ENCODE results near the gene TNFAIP2.

Gene TNFAIP2

GRCh38 chr14:103136388-103137271 is 13.4 kb downstream of the TNFAIP2 start:
- DNase-seq (ENCODE audit: low spot score): no peak
- H3K4me3 ChIP-seq: no peak overlapping the region
- TF ChIP-seq CTCF (IDR thresholded peaks at IDR 0.05): no peak
- no peak overlapping the region for H3K27ac ChIP-seq

- no peak overlapping the region for H3K27ac ChIP-seq
- TF ChIP-seq CTCF (IDR thresholded peaks at IDR 0.05): no peak
Measured at GRCh38 chr14:103137689-103138300, 14.5 kb downstream of the TNFAIP2 start.

GRCh38 chr14:103138301-103139131 is 15.3 kb downstream of the TNFAIP2 start:
- no peak for DNase-seq (ENCODE audit: low spot score)
- peak overlapping the region in 1 of 2 donors; percentile 20 for H3K27ac ChIP-seq
- TF ChIP-seq CTCF (IDR thresholded peaks at IDR 0.05): no peak
- H3K4me3 ChIP-seq: peak overlapping the region; percentile 49

More at GRCh38 chr14:103137689-103138300, 14.5 kb downstream of the TNFAIP2 start:
- H3K4me3 ChIP-seq: no peak overlapping the region
- DNase-seq (ENCODE audit: low spot score): no peak

GRCh38 chr14:103139132-103140025 is 16.1 kb downstream of the TNFAIP2 start:
- no peak for TF ChIP-seq CTCF (IDR thresholded peaks at IDR 0.05)
- no peak for DNase-seq (ENCODE audit: low spot score)
- H3K27ac ChIP-seq: no peak overlapping the region
- peak overlapping the region; percentile 49 for H3K4me3 ChIP-seq

- TF ChIP-seq CTCF (IDR thresholded peaks at IDR 0.05): no peak
- no peak overlapping the region for H3K4me3 ChIP-seq
- H3K27ac ChIP-seq: no peak overlapping the region
- DNase-seq (ENCODE audit: low spot score): no peak
Measured at GRCh38 chr14:103140316-103141109, 17.3 kb downstream of the TNFAIP2 start.
